Mesenchymal stem cell (in vitro differentiated cells and primary cell): ENCODE results near the gene COL16A1. TPM values are rescaled to one million over a fixed set of nuclear protein-coding genes. Genes with fewer than 3 reads are reported as not detected.

ENCODE experiments used
- DNase-seq: peaks from one replicate; pipeline ENCODE4 v3.0.0-alpha.2; 2013
- H2AFZ ChIP-seq: one replicate; pipeline ENCODE4 v1.6.1; 2013; ENCODE audit warnings: low read depth, mild to moderate bottlenecking, control low read depth, inconsistent platforms, low read length, moderate library complexity
- H2AK5ac ChIP-seq: 2 replicates; pipeline ENCODE4 v1.6.1; 2013; ENCODE audit warnings: low read length, moderate library complexity, mild to moderate bottlenecking, inconsistent platforms; ENCODE audit not compliant: severe bottlenecking
- H2BK120ac ChIP-seq: one replicate; pipeline ENCODE4 v1.6.1; 2013; ENCODE audit warnings: low read depth, mild to moderate bottlenecking, inconsistent platforms, low read length, moderate library complexity
- H2BK12ac ChIP-seq, 2 experiments: one replicate each; pipeline ENCODE4 v1.6.1; 2013; ENCODE audit warnings: inconsistent platforms in 2 of 2, low read length in 2 of 2, mild to moderate bottlenecking in 2 of 2, moderate library complexity in 2 of 2, control low read depth in 1 of 2
- H2BK15ac ChIP-seq: one replicate; pipeline ENCODE4 v1.6.1; 2013; ENCODE audit warnings: mild to moderate bottlenecking, low read depth, inconsistent platforms; ENCODE audit not compliant: poor library complexity, severe bottlenecking
- H2BK5ac ChIP-seq: 2 replicates; pipeline ENCODE4 v1.6.1; 2013; ENCODE audit warnings: low read depth, mild to moderate bottlenecking, low read length, control low read depth, inconsistent platforms; ENCODE audit not compliant: poor library complexity, severe bottlenecking
- H3K14ac ChIP-seq, 2 experiments: one replicate each; pipeline ENCODE4 v1.6.1; 2013; ENCODE audit warnings: inconsistent platforms in 2 of 2, low read length in 2 of 2, control low read depth in 1 of 2, mild to moderate bottlenecking in 1 of 2, moderate library complexity in 1 of 2
- H3K18ac ChIP-seq, 2 experiments: one replicate each; pipeline ENCODE4 v1.6.1; 2013; ENCODE audit warnings: inconsistent platforms in 2 of 2, low read length in 2 of 2, control low read depth in 1 of 2, low read depth in 1 of 2, mild to moderate bottlenecking in 1 of 2
- H3K23ac ChIP-seq, 2 experiments: one replicate each; pipeline ENCODE4 v1.6.1; 2013; ENCODE audit warnings: inconsistent platforms in 2 of 2, low read length in 2 of 2, mild to moderate bottlenecking in 2 of 2, moderate library complexity in 2 of 2, control low read depth in 1 of 2
- H3K27ac ChIP-seq: 2 replicates; pipeline ENCODE4 v1.5.1; 2013; ENCODE audit warnings: mild to moderate bottlenecking, moderate library complexity, low read length, control low read depth, inconsistent platforms; ENCODE audit not compliant: poor library complexity, severe bottlenecking
- H3K27me3 ChIP-seq, 2 experiments: 2 replicates each; pipeline versions ENCODE4 v1.6.1 to v1.7.0; 2013; ENCODE audit warnings: low read length in 2 of 2, mild to moderate bottlenecking in 2 of 2, moderate library complexity in 2 of 2, control low read depth in 1 of 2, inconsistent platforms in 1 of 2; ENCODE audit not compliant: control insufficient read depth in 1 of 2, insufficient read depth in 1 of 2
- H3K36me3 ChIP-seq, 2 experiments: 2 replicates each; pipeline versions ENCODE4 v1.6.1 to v1.7.0; 2013; ENCODE audit warnings: low read length in 2 of 2, control low read depth in 1 of 2, inconsistent platforms in 1 of 2, low read depth in 1 of 2, mild to moderate bottlenecking in 1 of 2; ENCODE audit not compliant: insufficient read depth in 2 of 2, control insufficient read depth in 1 of 2
- H3K4ac ChIP-seq, 2 experiments: one replicate each; pipeline ENCODE4 v1.6.1; 2013; ENCODE audit warnings: inconsistent platforms in 2 of 2, low read length in 2 of 2, mild to moderate bottlenecking in 2 of 2, moderate library complexity in 2 of 2, control low read depth in 1 of 2, low read depth in 1 of 2
- H3K4me1 ChIP-seq: 2 replicates; pipeline ENCODE4 v1.6.1; 2013; ENCODE audit warnings: low read depth, low read length, control low read depth; ENCODE audit not compliant: control insufficient read depth, insufficient read depth
- H3K4me2 ChIP-seq: 2 replicates; pipeline ENCODE4 v1.6.1; 2013; ENCODE audit warnings: low read length, mild to moderate bottlenecking, inconsistent platforms; ENCODE audit not compliant: poor library complexity, severe bottlenecking
- H3K4me3 ChIP-seq, 2 experiments: 2 replicates each; pipeline versions ENCODE4 v1.5.1 to v1.7.0; 2013; ENCODE audit warnings: low read length in 2 of 2, mild to moderate bottlenecking in 2 of 2, control low read depth in 1 of 2, low read depth in 1 of 2; ENCODE audit not compliant: insufficient read depth in 1 of 2
- H3K79me1 ChIP-seq: replicated peaks from 2 replicates; pipeline ENCODE4 v1.6.1; 2013; ENCODE audit warnings: mild to moderate bottlenecking, control low read depth, low read length, inconsistent platforms; ENCODE audit not compliant: poor library complexity, severe bottlenecking
- H3K9ac ChIP-seq: 2 replicates; pipeline ENCODE4 v1.7.0; 2013; ENCODE audit warnings: mild to moderate bottlenecking, low read length, moderate library complexity
- H3K9me3 ChIP-seq: 2 replicates; pipeline ENCODE4 v1.7.0; 2013; ENCODE audit warnings: mild to moderate bottlenecking, low read length; ENCODE audit not compliant: control insufficient read depth
- H4K8ac ChIP-seq: one replicate; pipeline ENCODE4 v1.6.1; 2013; ENCODE audit warnings: inconsistent platforms, mild to moderate bottlenecking, low read length, moderate library complexity
- H4K91ac ChIP-seq: one replicate; pipeline ENCODE4 v1.6.1; 2013; ENCODE audit warnings: mild to moderate bottlenecking, low read length, inconsistent platforms
- WGBS: methylation state at CpG from one replicate; pipeline ENCODE4 v1.1.7; 2013; ENCODE audit warnings: mixed read lengths; 5-methylcytosine and 5-hydroxymethylcytosine counted together
- polyA plus RNA-seq, 2 experiments: library from polyadenylated mRNA; stranded (reverse); fragments of 200-250 nt; gene quantifications; one replicate each; pipeline ENCODE4 v1.2.3, GENCODE V29; 2013

The COL16A1 gene
- polyA plus RNA-seq (2013, experiment 1 of 2) = 20.9 TPM
- polyA plus RNA-seq (2013, experiment 2 of 2) = 18.3 TPM

DNA sequence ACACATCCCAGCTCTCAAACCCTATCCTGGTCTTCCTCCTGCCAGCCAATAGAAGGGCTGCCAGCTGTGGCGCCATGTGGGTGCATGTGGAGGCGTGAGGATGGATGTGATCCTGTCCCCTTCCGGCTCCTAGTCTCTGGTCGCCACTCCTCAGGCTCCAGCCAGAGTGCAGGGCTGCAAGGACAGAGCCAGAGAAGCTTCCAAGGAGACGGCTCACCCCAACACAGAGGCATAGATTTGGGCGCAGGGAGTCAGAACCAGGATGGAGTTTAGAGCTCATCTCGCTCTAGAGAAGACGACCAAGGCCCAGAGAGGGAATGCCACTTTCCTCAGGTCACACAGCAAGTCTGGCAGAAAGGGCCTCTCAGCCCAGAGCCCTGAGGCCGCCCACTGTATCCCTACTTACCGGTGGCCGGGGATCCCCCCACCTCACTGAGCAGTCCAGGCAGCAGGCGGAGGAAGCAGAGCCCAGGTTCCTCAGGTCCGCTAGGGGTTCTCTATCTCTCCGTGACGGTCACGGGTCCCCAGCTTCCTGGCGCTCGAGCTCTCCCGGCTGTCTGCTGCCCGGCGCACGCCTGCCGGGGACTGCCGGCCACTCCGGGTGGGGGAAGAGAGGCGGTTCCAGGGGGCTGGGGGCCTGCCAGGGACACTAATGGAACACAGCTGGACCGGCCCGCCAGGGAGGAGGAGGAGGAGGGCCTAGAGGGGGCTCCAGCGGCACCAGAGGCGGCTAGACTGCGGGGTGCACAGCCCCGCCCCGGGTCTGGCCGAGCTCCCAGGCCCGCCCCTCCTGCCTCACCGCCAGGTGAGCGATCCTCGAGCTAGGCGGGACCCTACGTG lies at the start of gene COL16A1:
Gene COL16A1, minus strand, starts transcription at position 587 of the 840 bp plus-strand sequence. CDS start 1,824 bp downstream, outside the sequence.
- no peak within 1 kb of the TSS for H3K27ac ChIP-seq
- WGBS = 23% methylated on average over 39 of the region's 40 CpGs
- H3K27me3 ChIP-seq = no peaks in the 10 kb centered on the region
- peak within 1 kb of the TSS; percentile 48 to 86 for H3K4me3 ChIP-seq
- peaks cover 79% of the 10 kb centered on the region for H3K4me1 ChIP-seq
- H2BK15ac ChIP-seq = peak within 1 kb of the TSS; percentile 95
- peak within 1 kb of the TSS in 1 of 2 experiments; percentile 2 for H3K23ac ChIP-seq
- no peaks in the 10 kb centered on the region for H3K9me3 ChIP-seq
- H2BK120ac ChIP-seq = peak within 1 kb of the TSS; percentile 98
- peak within 1 kb of the TSS; percentile 67 for H2AK5ac ChIP-seq
- peaks cover 11 to 18% of the 10 kb centered on the region in 2 experiments for H3K36me3 ChIP-seq
- peak within 1 kb of the TSS; percentile 89 for H3K9ac ChIP-seq
- peak within 1 kb of the TSS; percentile 86 to 90 for H3K18ac ChIP-seq
- H4K8ac ChIP-seq = peak within 1 kb of the TSS; percentile 96
- H3K14ac ChIP-seq = peak within 1 kb of the TSS; percentile 2 to 71
- peak within 1 kb of the TSS; percentile 83 to 99 for H2BK12ac ChIP-seq
- peak within 1 kb of the TSS; percentile 81 to 84 for H3K4ac ChIP-seq
- peak within 1 kb of the TSS; percentile 70 for H3K4me2 ChIP-seq
- DNase-seq = peak; percentile 67
- peaks cover 2% of the 10 kb centered on the region for H3K79me1 ChIP-seq
- peak within 1 kb of the TSS; percentile 39 for H2AFZ ChIP-seq
- H2BK5ac ChIP-seq = peak within 1 kb of the TSS; percentile 32
- H4K91ac ChIP-seq = peak within 1 kb of the TSS; percentile 90

DNA sequence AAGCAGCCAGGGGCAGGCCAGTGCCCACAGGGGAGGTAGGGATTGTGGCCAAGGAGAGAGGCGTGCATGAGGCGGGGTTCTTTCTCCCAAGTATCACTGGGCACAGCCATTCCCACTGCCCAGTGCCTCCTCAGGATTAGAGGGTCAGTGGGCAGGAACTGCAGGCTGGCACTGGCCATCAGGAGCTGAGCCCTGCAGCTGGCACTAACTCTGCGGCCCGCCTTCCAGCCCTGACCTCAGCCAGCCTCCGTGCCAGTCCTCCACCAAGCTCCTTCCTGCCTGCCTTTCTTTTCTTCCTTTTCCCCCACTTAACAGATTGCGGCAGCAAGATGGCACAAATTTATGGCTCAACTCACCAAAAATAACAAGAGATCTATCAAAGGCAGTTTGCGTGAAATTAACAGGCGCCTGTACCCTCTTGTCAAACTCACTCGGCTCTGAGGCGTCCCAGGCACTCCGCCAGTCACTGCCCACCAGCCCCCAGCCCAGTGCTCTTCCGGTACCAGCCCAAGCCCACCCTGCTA lies 49.2 kb upstream of the COL16A1 start:
- Histone ChIP-seq H2BK5ac (no peak overlapping the region), H3K79me1 (no peaks in the 10 kb centered on the region), H3K4me2 (no peak overlapping the region), H3K36me3 (peaks cover 0 to 9% of the 10 kb centered on the region in 2 experiments), H3K9me3 (no peaks in the 10 kb centered on the region), H2BK120ac (no peak overlapping the region), H3K4me3 (no peak overlapping the region), H2BK12ac (no peak overlapping the region), H2AK5ac (no peak overlapping the region), H3K18ac (no peak overlapping the region), H4K91ac (no peak overlapping the region), H4K8ac (no peak overlapping the region), H3K4me1 (peaks cover 33% of the 10 kb centered on the region), H3K4ac (no peak overlapping the region), H2BK15ac (no peak overlapping the region), H3K27me3 (peaks cover 0 to 24% of the 10 kb centered on the region in 2 experiments), H3K14ac (no peak overlapping the region), H3K27ac (no peak overlapping the region), H2AFZ (no peak overlapping the region), H3K23ac (no peak overlapping the region), H3K9ac (no peak overlapping the region)
- WGBS = 95% methylated on average over 12 of the region's 12 CpGs
- no peak for DNase-seq

DNA sequence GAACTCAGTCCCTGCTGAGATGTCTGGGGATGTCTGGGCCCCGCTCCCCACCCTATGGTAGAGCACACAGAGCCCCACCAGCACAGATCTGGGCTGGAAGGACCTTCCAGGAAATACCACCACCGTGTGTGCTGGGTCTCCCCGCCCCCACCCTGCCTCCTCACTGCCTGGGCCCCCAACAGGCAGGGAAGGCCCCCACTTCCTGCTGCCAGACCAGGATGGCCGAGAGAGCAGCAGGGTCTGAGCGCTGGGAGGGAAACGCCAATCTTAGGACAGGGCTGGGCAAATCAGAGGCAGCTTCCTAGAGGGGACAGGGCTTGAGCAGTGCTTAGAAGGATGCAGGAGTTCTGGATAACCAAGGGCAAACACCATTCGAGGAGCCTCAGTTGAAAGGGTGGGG lies 48.4 kb upstream of the COL16A1 start:
- 47% methylated on average over 7 of the region's 7 CpGs for WGBS
- H2BK5ac ChIP-seq = no peak overlapping the region
- peak overlapping the region in 1 of 2 experiments; percentile 37 for H3K4ac ChIP-seq
- no peak overlapping the region for H2BK15ac ChIP-seq
- H4K8ac ChIP-seq = no peak overlapping the region
- no peaks in the 10 kb centered on the region for H3K9me3 ChIP-seq
- no peak overlapping the region for H3K27ac ChIP-seq
- no peak overlapping the region for H2BK120ac ChIP-seq
- H3K27me3 ChIP-seq = peaks cover 2 to 31% of the 10 kb centered on the region in 2 experiments
- H3K79me1 ChIP-seq = no peaks in the 10 kb centered on the region
- no peak overlapping the region for H3K23ac ChIP-seq
- no peak overlapping the region for H2AK5ac ChIP-seq
- peaks cover 0 to 9% of the 10 kb centered on the region in 2 experiments for H3K36me3 ChIP-seq
- H3K18ac ChIP-seq = peak overlapping the region in 1 of 2 experiments; percentile 46
- no peak for DNase-seq
- peaks cover 35% of the 10 kb centered on the region for H3K4me1 ChIP-seq
- H3K4me3 ChIP-seq = no peak overlapping the region
- H2BK12ac ChIP-seq = peak overlapping the region in 1 of 2 experiments; percentile 42
- no peak overlapping the region for H4K91ac ChIP-seq
- no peak overlapping the region for H2AFZ ChIP-seq
- H3K4me2 ChIP-seq = no peak overlapping the region
- H3K14ac ChIP-seq = peak overlapping the region in 1 of 2 experiments; percentile 68
- no peak overlapping the region for H3K9ac ChIP-seq

DNA sequence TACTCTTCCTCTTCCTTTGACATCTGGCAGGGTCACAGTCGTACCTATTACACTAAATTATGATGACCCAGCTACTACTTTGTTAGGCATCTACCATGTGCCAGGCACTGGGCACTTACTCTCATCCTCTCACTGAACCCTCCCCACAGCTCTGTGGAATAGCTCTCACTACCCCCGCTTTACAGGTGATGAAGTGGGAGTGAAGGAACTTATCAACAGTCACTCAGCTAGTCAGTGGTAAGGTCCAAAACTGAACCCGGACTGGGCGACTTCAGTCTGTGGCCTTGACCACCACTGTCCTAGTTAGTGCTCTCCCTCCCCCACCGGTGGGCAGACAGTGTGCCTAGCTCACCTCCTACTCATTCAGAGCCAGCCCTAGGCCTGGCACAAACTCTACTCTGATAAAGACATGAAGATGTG lies 48.0 kb upstream of the COL16A1 start:
- peak overlapping the region; percentile 42 to 49 for H2BK12ac ChIP-seq
- H3K36me3 ChIP-seq = peaks cover 0 to 9% of the 10 kb centered on the region in 2 experiments
- H2BK15ac ChIP-seq = no peak overlapping the region
- H3K4me1 ChIP-seq = peaks cover 35% of the 10 kb centered on the region
- no peak overlapping the region for H3K27ac ChIP-seq
- 97% methylated on average over 4 of the region's 5 CpGs for WGBS
- H4K8ac ChIP-seq = no peak overlapping the region
- DNase-seq = no peak
- H3K4ac ChIP-seq = peak overlapping the region in 1 of 2 experiments; percentile 0
- H2BK5ac ChIP-seq = no peak overlapping the region
- H2AFZ ChIP-seq = no peak overlapping the region
- no peak overlapping the region for H2AK5ac ChIP-seq
- peaks cover 5 to 35% of the 10 kb centered on the region in 2 experiments for H3K27me3 ChIP-seq
- no peak overlapping the region for H3K18ac ChIP-seq
- H3K79me1 ChIP-seq = no peaks in the 10 kb centered on the region
- H3K14ac ChIP-seq = no peak overlapping the region
- H3K4me2 ChIP-seq = no peak overlapping the region
- no peak overlapping the region for H4K91ac ChIP-seq
- H3K4me3 ChIP-seq = no peak overlapping the region
- no peak overlapping the region for H3K9ac ChIP-seq
- H3K23ac ChIP-seq = no peak overlapping the region
- no peak overlapping the region for H2BK120ac ChIP-seq
- H3K9me3 ChIP-seq = no peaks in the 10 kb centered on the region
